Ovary (tissue), 3 donors: ENCODE data around the gene ARHGEF10L.

Experiments used
- POLR2A ChIP-seq: fragments of 450-650 bp; IDR thresholded peaks from one replicate; pipeline ENCODE4 v1.6.1; 2017; ENCODE audit warnings: antibody characterized with exemption, mild to moderate bottlenecking, moderate library complexity
- TF ChIP-seq, protein P1 (sequence below), 3 donors: fragments of 450-650 bp in 2 of 3; fragments of 200-600 bp in 1 of 3; IDR thresholded peaks; one replicate each; pipeline versions ENCODE4 v1.5.1 to v1.8.0; 2016 to 2022; ENCODE audit warnings: antibody characterized with exemption in 3 of 3, mild to moderate bottlenecking in 1 of 3
- donor health status: DM: no; HTN: no; CAD: no.

DNA sequence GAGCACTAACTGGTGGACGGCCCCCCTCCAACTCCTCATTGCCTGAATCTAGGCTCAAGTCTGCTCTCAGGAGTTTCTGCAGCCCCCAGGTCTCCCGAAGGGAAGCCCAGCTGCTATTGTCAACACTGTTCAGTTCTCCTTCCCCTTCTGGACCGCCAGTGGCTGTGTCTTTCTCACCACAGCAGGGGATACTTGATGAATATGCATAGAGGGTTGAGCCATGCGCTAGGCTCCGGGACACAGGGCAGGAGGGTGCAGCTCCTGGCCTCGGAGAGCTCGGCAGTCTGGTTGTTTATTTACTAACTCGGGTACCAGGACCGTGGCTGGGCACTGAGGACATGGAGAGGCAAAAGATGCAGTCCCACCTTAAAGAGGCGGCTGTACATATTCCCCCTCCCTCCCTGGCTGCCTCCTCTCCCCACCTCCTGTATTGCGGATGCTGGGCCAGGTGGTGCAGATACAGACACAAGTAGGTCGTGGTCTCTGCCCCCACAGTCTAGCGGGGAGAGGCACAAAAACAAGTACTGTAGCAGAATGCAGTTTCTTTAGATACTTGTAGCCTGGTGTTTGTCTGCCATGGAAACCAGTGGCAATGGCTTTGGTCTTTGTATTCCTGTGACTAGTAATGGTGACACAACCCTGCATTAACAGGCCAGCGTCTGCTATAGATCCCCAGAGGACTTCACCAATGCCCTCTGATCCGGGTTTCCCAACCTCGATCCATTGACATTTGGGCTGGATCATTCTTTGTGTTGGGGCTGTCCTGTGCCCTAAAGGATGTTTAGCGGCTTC lies 26.2 kb downstream of the ARHGEF10L start:
- TF ChIP-seq, protein P1, sequence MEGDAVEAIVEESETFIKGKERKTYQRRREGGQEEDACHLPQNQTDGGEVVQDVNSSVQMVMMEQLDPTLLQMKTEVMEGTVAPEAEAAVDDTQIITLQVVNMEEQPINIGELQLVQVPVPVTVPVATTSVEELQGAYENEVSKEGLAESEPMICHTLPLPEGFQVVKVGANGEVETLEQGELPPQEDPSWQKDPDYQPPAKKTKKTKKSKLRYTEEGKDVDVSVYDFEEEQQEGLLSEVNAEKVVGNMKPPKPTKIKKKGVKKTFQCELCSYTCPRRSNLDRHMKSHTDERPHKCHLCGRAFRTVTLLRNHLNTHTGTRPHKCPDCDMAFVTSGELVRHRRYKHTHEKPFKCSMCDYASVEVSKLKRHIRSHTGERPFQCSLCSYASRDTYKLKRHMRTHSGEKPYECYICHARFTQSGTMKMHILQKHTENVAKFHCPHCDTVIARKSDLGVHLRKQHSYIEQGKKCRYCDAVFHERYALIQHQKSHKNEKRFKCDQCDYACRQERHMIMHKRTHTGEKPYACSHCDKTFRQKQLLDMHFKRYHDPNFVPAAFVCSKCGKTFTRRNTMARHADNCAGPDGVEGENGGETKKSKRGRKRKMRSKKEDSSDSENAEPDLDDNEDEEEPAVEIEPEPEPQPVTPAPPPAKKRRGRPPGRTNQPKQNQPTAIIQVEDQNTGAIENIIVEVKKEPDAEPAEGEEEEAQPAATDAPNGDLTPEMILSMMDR (IDR thresholded peaks at IDR 0.05) = no peak
- no peak for TF ChIP-seq POLR2A
